Type B pancreatic cell (in vitro differentiated cells): ENCODE data around the gene LLCFC1. TPM values are rescaled to one million over a fixed set of nuclear protein-coding genes. Genes with fewer than 3 reads are reported as not detected.

ENCODE experiments used
- DNase-seq: peaks from one replicate; pipeline ENCODE4 v3.0.0; 2021; ENCODE audit warnings: mixed read lengths; ENCODE audit not compliant: unreplicated experiment; ENCODE audit errors: extremely low spot score
- H3K27ac Mint-ChIP-seq: 2 replicates; pipeline ENCODE4 v1.8.0; 2021; ENCODE audit warnings: mild to moderate bottlenecking, mixed read lengths
- H3K27me3 Mint-ChIP-seq: 2 replicates; pipeline ENCODE4 v1.8.0; 2021; ENCODE audit warnings: mixed read lengths
- H3K36me3 Mint-ChIP-seq: 2 replicates; pipeline ENCODE4 v1.8.0; 2021; ENCODE audit warnings: mixed read lengths
- H3K4me1 Mint-ChIP-seq: one replicate; pipeline ENCODE4 v1.8.0; 2021; ENCODE audit warnings: mixed read lengths; ENCODE audit not compliant: unreplicated experiment
- H3K4me3 Mint-ChIP-seq: 2 replicates; pipeline ENCODE4 v1.8.0; 2021; ENCODE audit warnings: mild to moderate bottlenecking, mixed read lengths
- H3K9me3 Mint-ChIP-seq: 2 replicates; pipeline ENCODE4 v1.8.0; 2021; ENCODE audit warnings: mixed read lengths
- CTCF ChIP-seq: fragments of 200-600 bp; sonication (generic); conservative IDR thresholded peaks from 2 replicates; pipeline ENCODE4 v1.5.0; 2021; ENCODE audit warnings: antibody characterized with exemption, mild to moderate bottlenecking
- total RNA-seq: library from RNA; stranded (reverse); gene quantifications from 2 replicates; pipeline ENCODE4 v1.2.1, GENCODE V29; 2021; ENCODE audit warnings: low replicate concordance

LLCFC1 gene
- total RNA-seq, 1 donor from 2014 or later = not detected

DNA sequence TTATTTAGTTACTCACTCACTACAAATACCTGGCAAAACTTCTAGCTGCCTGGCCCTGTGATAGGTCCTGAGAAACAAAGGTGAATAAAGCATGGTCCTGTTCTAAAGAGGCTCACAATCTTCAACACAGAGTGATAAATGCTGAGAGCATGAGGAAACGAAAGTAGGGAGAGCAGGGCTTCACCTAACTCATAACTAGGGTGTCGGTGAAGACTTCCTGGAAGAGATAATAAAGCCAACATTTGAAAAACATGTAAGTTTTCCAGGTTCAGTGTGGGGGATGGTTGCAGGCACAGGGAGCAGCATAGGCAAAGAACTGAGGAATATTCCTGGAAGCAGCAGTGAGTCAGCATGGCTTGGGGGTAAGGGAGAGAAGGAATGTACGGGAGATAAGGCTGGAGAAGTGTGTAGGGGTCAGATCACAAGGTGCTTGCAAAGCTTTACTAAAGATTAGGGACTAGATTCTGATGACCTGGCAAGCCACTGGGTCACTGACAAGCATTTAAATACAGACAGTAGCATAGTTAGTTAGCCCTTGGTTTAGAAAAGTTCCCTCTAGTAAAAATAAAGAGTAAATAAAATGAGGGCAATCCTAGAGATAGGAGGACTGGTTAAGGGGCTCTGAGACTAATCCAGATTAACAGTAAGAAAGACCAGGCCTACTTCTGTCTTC, 17.8 kb downstream of the LLCFC1 start:
- no peak overlapping the region for H3K4me3 Mint-ChIP-seq
- peaks cover 7% of the 10 kb centered on the region for H3K9me3 Mint-ChIP-seq
- DNase-seq = no peak

DNA sequence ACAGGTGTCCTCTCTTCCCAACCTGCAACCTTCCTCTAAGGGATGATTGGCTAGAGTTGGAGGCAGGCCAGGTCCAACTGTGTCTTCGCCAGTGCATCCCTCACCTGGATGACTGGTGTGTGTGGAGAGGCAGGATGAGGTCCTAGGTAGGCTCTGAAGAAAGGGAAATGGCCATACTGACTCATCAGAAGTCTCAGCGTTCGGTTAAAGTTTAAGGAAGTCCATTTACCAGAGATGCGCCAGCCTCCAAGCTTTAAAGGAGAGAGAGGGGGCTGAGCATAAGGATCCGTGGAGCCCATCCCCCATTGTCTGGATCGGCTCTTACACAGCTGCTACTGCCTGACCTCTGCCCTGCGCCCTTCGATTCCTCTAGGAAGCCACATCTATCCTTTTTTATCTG, 18.4 kb downstream of the LLCFC1 start:
- Mint-ChIP-seq H3K4me3 (no peak overlapping the region), H3K27me3 (peaks cover 23% of the 10 kb centered on the region), H3K9me3 (peaks cover 7% of the 10 kb centered on the region), H3K27ac (no peak overlapping the region), H3K36me3 (no peaks in the 10 kb centered on the region), H3K4me1 (no peaks in the 10 kb centered on the region)
- TF ChIP-seq CTCF = no peak
- no peak for DNase-seq

More for the DNA sequence above, 17.8 kb downstream of the LLCFC1 start:
- peaks cover 23% of the 10 kb centered on the region for H3K27me3 Mint-ChIP-seq
- no peak for TF ChIP-seq CTCF
- peak overlapping the region; percentile 32 for H3K27ac Mint-ChIP-seq
- no peaks in the 10 kb centered on the region for H3K36me3 Mint-ChIP-seq
- no peaks in the 10 kb centered on the region for H3K4me1 Mint-ChIP-seq

GRCh38 chr7:142959202-142959601, 19.9 kb downstream of the LLCFC1 start:
- H3K27me3 Mint-ChIP-seq = peaks cover 20% of the 10 kb centered on the region
- H3K4me3 Mint-ChIP-seq = no peak overlapping the region
- peaks cover 7% of the 10 kb centered on the region for H3K9me3 Mint-ChIP-seq
- H3K27ac Mint-ChIP-seq = no peak overlapping the region
- H3K36me3 Mint-ChIP-seq = no peaks in the 10 kb centered on the region
- no peak for TF ChIP-seq CTCF
- H3K4me1 Mint-ChIP-seq = peaks cover 6% of the 10 kb centered on the region
- no peak for DNase-seq

GRCh38 chr7:142960955-142961512, 21.8 kb downstream of the LLCFC1 start:
- peaks cover 6% of the 10 kb centered on the region for H3K4me1 Mint-ChIP-seq
- no peak overlapping the region for H3K4me3 Mint-ChIP-seq
- peaks cover 20% of the 10 kb centered on the region for H3K27me3 Mint-ChIP-seq
- H3K9me3 Mint-ChIP-seq = peaks cover 1% of the 10 kb centered on the region
- no peak for DNase-seq
- no peak overlapping the region for H3K27ac Mint-ChIP-seq
- no peak for TF ChIP-seq CTCF
- H3K36me3 Mint-ChIP-seq = no peaks in the 10 kb centered on the region

DNA sequence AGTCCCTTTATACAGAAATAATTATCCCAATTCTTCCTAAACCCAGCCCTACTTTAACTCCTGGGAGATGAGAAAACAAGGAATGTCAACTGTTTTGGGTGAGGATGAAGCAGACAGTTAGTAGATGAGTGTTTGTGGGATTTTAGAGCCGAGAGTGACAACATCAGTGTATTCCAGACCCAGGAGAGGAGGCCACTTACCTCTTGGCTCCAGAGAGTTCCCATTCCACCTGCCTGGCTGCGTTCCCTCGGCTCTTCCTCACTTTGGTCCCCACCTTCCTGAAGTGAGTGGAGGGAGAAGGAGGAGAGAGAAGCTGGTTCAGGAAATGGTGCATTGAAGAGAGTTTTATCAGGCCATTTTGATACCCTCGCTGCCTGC, 22.3 kb downstream of the LLCFC1 start:
- Mint-ChIP-seq H3K4me1 (peaks cover 6% of the 10 kb centered on the region), H3K27me3 (peaks cover 20% of the 10 kb centered on the region), H3K4me3 (no peak overlapping the region), H3K27ac (no peak overlapping the region), H3K36me3 (no peaks in the 10 kb centered on the region), H3K9me3 (no peaks in the 10 kb centered on the region)
- no peak for DNase-seq
- no peak for TF ChIP-seq CTCF
